ENCODE results near the gene UPK1A. TPM values are rescaled to one million over a fixed set of nuclear protein-coding genes. Genes with fewer than 3 reads are reported as not detected.

UPK1A gene
- total and polyA plus RNA-seq, 10 of the 15 experiments (the other 5 are each of a cell fraction or from before 2014, with no cell fraction given) = 0.15 to 1.9 (median 0.26) TPM; not detected in 7

DNA sequence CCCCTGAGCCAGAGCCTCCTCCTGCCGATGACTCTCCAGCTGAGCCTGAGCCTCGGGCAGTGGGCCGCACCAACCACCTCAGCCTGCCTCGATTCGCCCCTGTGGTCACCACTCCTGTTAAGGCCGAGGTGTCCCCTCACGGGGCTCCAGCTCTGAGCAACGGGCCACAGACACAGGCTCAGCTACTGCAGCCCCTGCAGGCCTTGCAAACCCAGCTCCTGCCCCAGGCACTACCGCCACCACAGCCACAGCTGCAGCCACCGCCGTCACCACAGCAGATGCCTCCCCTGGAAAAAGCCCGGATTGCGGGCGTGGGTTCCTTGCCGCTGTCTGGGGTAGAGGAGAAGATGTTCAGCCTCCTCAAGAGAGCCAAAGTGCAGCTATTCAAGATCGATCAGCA is 55.1 kb downstream of the UPK1A start:
- no TSS peak for BruUV-seq (replicated peaks)
- RAD21 ChIA-PET (ENCODE audit: unreplicated experiment) = no interaction called here
- H4K20me1 ChIP-seq (ENCODE audit: control insufficient read depth, insufficient read depth) = no peaks in the 10 kb centered on the region; the same call in 1 of the 2 replicates
- SMC1A ChIA-PET (ENCODE audit: uncharacterized antibody, unreplicated experiment) = no interaction called here
- in situ Hi-C loops (cut with MboI) (no loop called here), intact Hi-C loops (cut with micrococcal nuclease; ENCODE audit: unreplicated experiment) (no loop called here)
- no peak overlapping the region for H3K4me3 ChIP-seq
- DNase-seq (ENCODE audit: low read depth, low spot score) (no peak), FAIRE-seq (no peak), ATAC-seq (no peak)
- peaks cover 23 to 31% of the 10 kb centered on the region in 2 experiments for H3K36me3 ChIP-seq (ENCODE audit: control insufficient read depth in 2 of 2, insufficient read depth in 2 of 2, low read length in 1 of 2)
- 0 out of 2 replicates have a peak overlapping the region, but pooled peaks have one; percentile 22 for H3K4me2 ChIP-seq (ENCODE audit: control insufficient read depth, insufficient read depth)
- no peak overlapping the region for H3K27ac ChIP-seq (ENCODE audit: control insufficient read depth, insufficient read depth)
- H3K79me2 ChIP-seq (ENCODE audit: control insufficient read depth, insufficient read depth, low read length) = peaks cover 26% of the 10 kb centered on the region
- no peak overlapping the region for H3K9ac ChIP-seq (ENCODE audit: control insufficient read depth, insufficient read depth, low read length)
- CTCF ChIA-PET = no interaction called here
- H2AFZ ChIP-seq (ENCODE audit: control insufficient read depth, low read depth, low read length) = no peak overlapping the region
- peaks cover 10% of the 10 kb centered on the region for H3K4me1 ChIP-seq (ENCODE audit: control insufficient read depth, insufficient read depth, low read length)
- 88% methylated on average over 16 of the region's 16 CpGs for WGBS (ENCODE audit: insufficient coverage, insufficient replicate concordance, low lambda C conversion rate, missing lambda C conversion rate)
- no peaks in the 10 kb centered on the region for H3K27me3 ChIP-seq (replicated peaks in 1 of 2; ENCODE audit: control insufficient read depth in 2 of 2, insufficient read depth in 2 of 2, low read length in 1 of 2)
- TF ChIP-seq USF2 (IDR thresholded peaks at IDR 0.05; ENCODE audit: borderline replicate concordance, low read depth, low read length) = no peak
- TF ChIP-seq JUNB (IDR thresholded peaks at IDR 0.05) = no peak
- peak; percentile 52 for TF ChIP-seq POLR2A (IDR thresholded peaks at IDR 0.05; ENCODE audit: low read depth, low read length)
- no peaks in the 10 kb centered on the region for H3K9me3 ChIP-seq (replicated peaks; ENCODE audit: control insufficient read depth, insufficient read depth, low read length)
- POLR2A ChIA-PET = no interaction called here

DNA sequence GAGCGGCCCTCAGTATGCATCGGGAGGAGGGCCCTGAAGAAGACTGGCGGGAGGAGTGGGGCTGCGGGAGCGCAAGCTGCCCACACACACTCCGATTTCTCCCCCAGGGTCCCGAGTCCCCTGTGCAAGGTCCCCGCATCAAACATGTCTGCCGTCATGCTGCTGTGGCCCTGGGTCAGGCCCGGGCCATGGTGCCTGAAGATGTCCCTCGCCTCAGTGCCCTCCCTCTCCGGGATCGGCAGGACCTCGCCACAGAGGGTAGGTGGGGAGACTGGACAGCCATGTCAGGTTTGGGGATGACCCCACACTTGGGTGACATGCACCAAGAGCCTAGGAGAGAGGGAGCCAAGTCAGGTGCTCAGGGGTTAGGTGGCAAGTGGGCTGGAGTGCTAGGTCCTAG is 56.1 kb downstream of the UPK1A start:
- WGBS (ENCODE audit: insufficient coverage, insufficient replicate concordance, low lambda C conversion rate, missing lambda C conversion rate) = 100% methylated on average over 14 of the region's 14 CpGs
- no peak for FAIRE-seq
- Histone ChIP-seq H3K4me2 (ENCODE audit: control insufficient read depth, insufficient read depth) (no peak overlapping the region), H3K4me3 (no peak overlapping the region), H3K9ac (ENCODE audit: control insufficient read depth, insufficient read depth, low read length) (no peak overlapping the region), H3K4me1 (ENCODE audit: control insufficient read depth, insufficient read depth, low read length) (peaks cover 10% of the 10 kb centered on the region), H2AFZ (ENCODE audit: control insufficient read depth, low read depth, low read length) (no peak overlapping the region), H3K9me3 (replicated peaks; ENCODE audit: control insufficient read depth, insufficient read depth, low read length) (no peaks in the 10 kb centered on the region), H3K36me3 (ENCODE audit: control insufficient read depth in 2 of 2, insufficient read depth in 2 of 2, low read length in 1 of 2) (peaks cover 27 to 37% of the 10 kb centered on the region in 2 experiments), H4K20me1 (ENCODE audit: control insufficient read depth, insufficient read depth) (no peaks in the 10 kb centered on the region; the same call in 1 of the 2 replicates), H3K27me3 (replicated peaks in 1 of 2; ENCODE audit: control insufficient read depth in 2 of 2, insufficient read depth in 2 of 2, low read length in 1 of 2) (no peaks in the 10 kb centered on the region), H3K79me2 (ENCODE audit: control insufficient read depth, insufficient read depth, low read length) (peaks cover 19% of the 10 kb centered on the region), H3K27ac (ENCODE audit: control insufficient read depth, insufficient read depth) (no peak overlapping the region)
- RAD21 ChIA-PET (ENCODE audit: unreplicated experiment) = no interaction called here
- no peak for ATAC-seq
- DNase-seq (ENCODE audit: low read depth, low spot score) = no peak
- POLR2A ChIA-PET = no interaction called here
- SMC1A ChIA-PET (ENCODE audit: uncharacterized antibody, unreplicated experiment) = no interaction called here
- intact Hi-C loops (cut with micrococcal nuclease; ENCODE audit: unreplicated experiment) (no loop called here), in situ Hi-C loops (cut with MboI) (no loop called here)
- CTCF ChIA-PET = no interaction called here
- no TSS peak for BruUV-seq (replicated peaks)
- TF ChIP-seq NR2C2 (IDR thresholded peaks at IDR 0.05; ENCODE audit: borderline replicate concordance, control insufficient read depth, insufficient read length, low read depth) (no peak), LARP7 (IDR thresholded peaks at IDR 0.05) (no peak), MYB (IDR thresholded peaks at IDR 0.05; ENCODE audit: borderline replicate concordance, low read depth, low read length) (no peak), HDGF (IDR thresholded peaks at IDR 0.05) (no peak), HSF1 (IDR thresholded peaks at IDR 0.05; ENCODE audit: low read depth, low read length) (no peak), RUNX3 (IDR thresholded peaks at IDR 0.05; ENCODE audit: low read length) (no peak), RELB (IDR thresholded peaks at IDR 0.05; ENCODE audit: low read depth) (no peak), ASH2L (IDR thresholded peaks at IDR 0.05; ENCODE audit: borderline replicate concordance, low read depth) (no peak)
- TF ChIP-seq, protein P1, sequence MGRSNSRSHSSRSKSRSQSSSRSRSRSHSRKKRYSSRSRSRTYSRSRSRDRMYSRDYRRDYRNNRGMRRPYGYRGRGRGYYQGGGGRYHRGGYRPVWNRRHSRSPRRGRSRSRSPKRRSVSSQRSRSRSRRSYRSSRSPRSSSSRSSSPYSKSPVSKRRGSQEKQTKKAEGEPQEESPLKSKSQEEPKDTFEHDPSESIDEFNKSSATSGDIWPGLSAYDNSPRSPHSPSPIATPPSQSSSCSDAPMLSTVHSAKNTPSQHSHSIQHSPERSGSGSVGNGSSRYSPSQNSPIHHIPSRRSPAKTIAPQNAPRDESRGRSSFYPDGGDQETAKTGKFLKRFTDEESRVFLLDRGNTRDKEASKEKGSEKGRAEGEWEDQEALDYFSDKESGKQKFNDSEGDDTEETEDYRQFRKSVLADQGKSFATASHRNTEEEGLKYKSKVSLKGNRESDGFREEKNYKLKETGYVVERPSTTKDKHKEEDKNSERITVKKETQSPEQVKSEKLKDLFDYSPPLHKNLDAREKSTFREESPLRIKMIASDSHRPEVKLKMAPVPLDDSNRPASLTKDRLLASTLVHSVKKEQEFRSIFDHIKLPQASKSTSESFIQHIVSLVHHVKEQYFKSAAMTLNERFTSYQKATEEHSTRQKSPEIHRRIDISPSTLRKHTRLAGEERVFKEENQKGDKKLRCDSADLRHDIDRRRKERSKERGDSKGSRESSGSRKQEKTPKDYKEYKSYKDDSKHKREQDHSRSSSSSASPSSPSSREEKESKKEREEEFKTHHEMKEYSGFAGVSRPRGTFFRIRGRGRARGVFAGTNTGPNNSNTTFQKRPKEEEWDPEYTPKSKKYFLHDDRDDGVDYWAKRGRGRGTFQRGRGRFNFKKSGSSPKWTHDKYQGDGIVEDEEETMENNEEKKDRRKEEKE (IDR thresholded peaks at IDR 0.05) = no peak
